HEK293 (cell line): Measurements from ENCODE around the gene CYP2U1.

ENCODE experiments used
- CTCF ChIA-PET: fragments of 350-600 bp; formaldehyde crosslinking; extraction: SDS; loops from one replicate; lab custom pipeline; 2021; ENCODE audit warnings: antibody characterized with exemption; lab: Yijun Ruan, JAX
- POLR2A ChIA-PET: fragments of 300-600 bp; formaldehyde crosslinking; extraction: SDS; loops from one replicate; lab custom pipeline; 2020; ENCODE audit warnings: antibody characterized with exemption, inconsistent platforms; lab: Yijun Ruan, JAX
- H3K27ac ChIP-seq: fragments of 200-500 bp; sonication (Bioruptor generic); 2 replicates; pipeline ENCODE4 v1.5.1; 2014; ENCODE audit warnings: low read depth, low read length, control low read depth, inconsistent platforms; ENCODE audit errors: extremely low read depth
- H3K36me3 ChIP-seq, 2 experiments: fragments of 200-500 bp in 1 of 2; sonication (Bioruptor generic) in 1 of 2; 1 replicate in 1 of 2; 2 replicates in 1 of 2; pipeline ENCODE4 v1.5.1; 2014 to 2017; ENCODE audit warnings: inconsistent platforms in 2 of 2, low read length in 2 of 2; ENCODE audit not compliant: control insufficient read depth in 2 of 2, insufficient read depth in 1 of 2
- H3K4me1 ChIP-seq: fragments of 200-500 bp; sonication (Bioruptor generic); 2 replicates; pipeline ENCODE4 v1.5.1; 2014; ENCODE audit warnings: mild to moderate bottlenecking, low read length, inconsistent platforms; ENCODE audit not compliant: control insufficient read depth, insufficient read depth
- H3K4me3 ChIP-seq: 2 replicates; pipeline ENCODE4 v1.5.1; 2011; ENCODE audit warnings: low read depth, mild to moderate bottlenecking, control low read depth, low read length, moderate library complexity
- H3K9me3 ChIP-seq: fragments of 200-500 bp; sonication (Bioruptor generic); 2 replicates; pipeline ENCODE4 v1.5.1; 2014; ENCODE audit warnings: low read depth, low read length, inconsistent platforms; ENCODE audit not compliant: control insufficient read depth, insufficient read depth
- KLF1 ChIP-seq: fragments of 450-650 bp; formaldehyde crosslinking; IDR thresholded peaks from 2 replicates; pipeline ENCODE4 v1.5.1; 2016; ENCODE audit warnings: missing biosample characterization, missing genetic modification characterization
- KLF16 ChIP-seq: fragments of 450-650 bp; formaldehyde crosslinking; IDR thresholded peaks from 2 replicates; pipeline ENCODE4 v1.5.1; 2017; ENCODE audit warnings: missing biosample characterization, missing genetic modification characterization
- KLF7 ChIP-seq: fragments of 450-650 bp; formaldehyde crosslinking; IDR thresholded peaks from 2 replicates; pipeline ENCODE4 v1.5.1; 2016; ENCODE audit warnings: missing biosample characterization, missing genetic modification characterization, borderline replicate concordance
- SCRT1 ChIP-seq: fragments of 450-650 bp; formaldehyde crosslinking; IDR thresholded peaks from 2 replicates; pipeline ENCODE4 v1.5.1; 2016; ENCODE audit warnings: missing biosample characterization, missing genetic modification characterization, borderline replicate concordance
- SP3 ChIP-seq: fragments of 450-650 bp; formaldehyde crosslinking; IDR thresholded peaks from 2 replicates; pipeline ENCODE4 v1.5.1; 2016; ENCODE audit warnings: missing biosample characterization, missing genetic modification characterization
- TRIM28 ChIP-seq: IDR thresholded peaks from 2 replicates; pipeline ENCODE4 v1.6.1; 2011; ENCODE audit warnings: low read length, control low read depth, borderline replicate concordance
- ZBTB10 ChIP-seq: fragments of 450-650 bp; formaldehyde crosslinking; IDR thresholded peaks from 2 replicates; pipeline ENCODE4 v1.5.1; 2016; ENCODE audit warnings: missing biosample characterization, missing genetic modification characterization
- ZBTB17 ChIP-seq: fragments of 450-650 bp; formaldehyde crosslinking; IDR thresholded peaks from 2 replicates; pipeline ENCODE4 v1.5.1; 2016; ENCODE audit warnings: missing biosample characterization, missing genetic modification characterization
- ZFP3 ChIP-seq: fragments of 450-650 bp; formaldehyde crosslinking; IDR thresholded peaks from 2 replicates; pipeline ENCODE4 v1.5.1; 2016; ENCODE audit warnings: low read depth, missing biosample characterization, missing genetic modification characterization
- ZNF121 ChIP-seq: fragments of 450-650 bp; formaldehyde crosslinking; IDR thresholded peaks from 2 replicates; pipeline ENCODE4 v1.5.1; 2016; ENCODE audit warnings: missing biosample characterization, missing genetic modification characterization
- ZNF16 ChIP-seq: fragments of 450-650 bp; formaldehyde crosslinking; IDR thresholded peaks from 2 replicates; pipeline ENCODE4 v1.5.1; 2016; ENCODE audit warnings: low read depth, missing biosample characterization, missing genetic modification characterization
- ZNF221 ChIP-seq: fragments of 450-650 bp; formaldehyde crosslinking; IDR thresholded peaks from 2 replicates; pipeline ENCODE4 v1.5.1; 2017; ENCODE audit warnings: missing biosample characterization, missing genetic modification characterization, borderline replicate concordance
- ZNF239 ChIP-seq: fragments of 450-650 bp; formaldehyde crosslinking; IDR thresholded peaks from 2 replicates; pipeline ENCODE4 v1.5.1; 2016; ENCODE audit warnings: missing biosample characterization, missing genetic modification characterization
- ZNF596 ChIP-seq: fragments of 450-650 bp; IDR thresholded peaks from 2 replicates; pipeline ENCODE4 v1.5.0; 2018; ENCODE audit warnings: missing biosample characterization, mild to moderate bottlenecking, missing genetic modification characterization, moderate library complexity
- ZNF701 ChIP-seq: fragments of 450-650 bp; formaldehyde crosslinking; IDR thresholded peaks from 2 replicates; pipeline ENCODE4 v1.5.1; 2016; ENCODE audit warnings: missing biosample characterization, missing genetic modification characterization
- ZNF76 ChIP-seq: fragments of 450-650 bp; formaldehyde crosslinking; IDR thresholded peaks from 2 replicates; pipeline ENCODE4; 2016; ENCODE audit warnings: low read depth, missing biosample characterization, missing genetic modification characterization, borderline replicate concordance
- ZNF792 ChIP-seq: fragments of 450-650 bp; formaldehyde crosslinking; IDR thresholded peaks from 2 replicates; pipeline ENCODE4 v1.5.1; 2016; ENCODE audit warnings: missing biosample characterization, missing genetic modification characterization
- ZNF843 ChIP-seq: fragments of 450-650 bp; formaldehyde crosslinking; IDR thresholded peaks from 2 replicates; pipeline ENCODE4 v1.5.1; 2016; ENCODE audit warnings: missing biosample characterization, missing genetic modification characterization
- TF ChIP-seq, protein P1 (sequence below): fragments of 450-650 bp; formaldehyde crosslinking; IDR thresholded peaks from 2 replicates; pipeline ENCODE4 v1.5.1; 2016; ENCODE audit warnings: missing biosample characterization, missing genetic modification characterization
- TF ChIP-seq, protein P2 (sequence below): fragments of 450-650 bp; formaldehyde crosslinking; IDR thresholded peaks from 2 replicates; pipeline ENCODE4 v1.5.1; 2016; ENCODE audit warnings: missing biosample characterization, missing genetic modification characterization

Gene CYP2U1

DNA sequence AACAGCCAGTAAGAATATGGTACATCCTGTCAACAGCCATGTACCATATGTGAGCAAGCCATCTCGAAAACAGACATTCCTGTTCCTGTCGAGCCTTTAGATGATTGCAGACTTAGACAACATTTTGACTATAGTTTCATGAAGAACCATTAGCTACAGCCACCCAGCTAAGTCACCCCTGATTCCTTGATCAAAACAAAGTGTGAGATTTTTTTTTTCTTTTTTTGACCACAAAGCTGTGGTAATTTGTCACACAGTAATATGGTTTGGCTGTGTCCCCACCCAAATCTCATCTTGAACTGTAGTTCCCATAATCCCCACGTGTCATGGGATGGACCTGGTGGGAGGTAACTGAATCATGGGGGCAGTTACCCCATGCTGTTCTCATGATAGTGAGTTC, 43.2 kb downstream of the CYP2U1 start (continued):
- TF ChIP-seq ZBTB17 (tag by site-specific recombination), result no peak
- TF ChIP-seq ZNF221 (tag by site-specific recombination), result no peak
- TF ChIP-seq ZNF701 (tag by site-specific recombination), result no peak
- no peak for TF ChIP-seq ZNF843

DNA sequence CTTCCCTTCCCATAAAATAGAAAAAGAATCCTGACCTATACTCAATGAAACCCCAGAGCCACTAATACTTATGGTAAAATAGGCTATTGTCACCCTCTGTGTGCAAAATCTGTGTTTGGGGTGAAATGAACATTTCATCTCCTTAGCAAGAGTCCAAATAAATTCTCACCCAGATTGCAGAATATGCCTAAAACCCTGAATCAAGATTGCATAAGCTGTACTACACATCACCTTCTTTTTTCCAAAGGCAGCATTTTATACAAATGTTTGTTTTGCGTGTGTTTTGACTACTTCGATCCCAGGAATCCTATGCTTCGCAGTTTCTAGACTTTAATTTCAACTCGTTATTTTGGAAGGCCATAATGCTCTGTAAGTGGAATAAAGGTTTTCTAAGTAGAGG, 46.1 kb downstream of the CYP2U1 start:
- TF ChIP-seq ZNF121 (tag by site-specific recombination) (no peak), KLF16 (tag by site-specific recombination) (no peak), SCRT1 (tag by site-specific recombination) (no peak), KLF1 (no peak), KLF7 (tag by site-specific recombination) (no peak), TRIM28 (no peak), ZNF76 (tag by site-specific recombination) (no peak)
- TF ChIP-seq, protein P1, sequence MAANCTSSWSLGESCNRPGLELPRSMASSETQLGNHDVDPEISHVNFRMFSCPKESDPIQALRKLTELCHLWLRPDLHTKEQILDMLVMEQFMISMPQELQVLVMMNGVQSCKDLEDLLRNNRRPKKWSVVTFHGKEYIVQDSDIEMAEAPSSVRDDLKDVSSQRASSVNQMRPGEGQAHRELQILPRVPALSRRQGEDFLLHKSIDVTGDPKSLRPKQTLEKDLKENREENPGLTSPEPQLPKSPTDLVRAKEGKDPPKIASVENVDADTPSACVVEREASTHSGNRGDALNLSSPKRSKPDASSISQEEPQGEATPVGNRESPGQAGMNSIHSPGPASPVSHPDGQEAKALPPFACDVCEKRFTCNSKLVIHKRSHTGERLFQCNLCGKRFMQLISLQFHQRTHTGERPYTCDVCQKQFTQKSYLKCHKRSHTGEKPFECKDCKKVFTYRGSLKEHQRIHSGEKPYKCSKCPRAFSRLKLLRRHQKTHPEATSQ (tag by site-specific recombination), result no peak
- TF ChIP-seq, protein P2, sequence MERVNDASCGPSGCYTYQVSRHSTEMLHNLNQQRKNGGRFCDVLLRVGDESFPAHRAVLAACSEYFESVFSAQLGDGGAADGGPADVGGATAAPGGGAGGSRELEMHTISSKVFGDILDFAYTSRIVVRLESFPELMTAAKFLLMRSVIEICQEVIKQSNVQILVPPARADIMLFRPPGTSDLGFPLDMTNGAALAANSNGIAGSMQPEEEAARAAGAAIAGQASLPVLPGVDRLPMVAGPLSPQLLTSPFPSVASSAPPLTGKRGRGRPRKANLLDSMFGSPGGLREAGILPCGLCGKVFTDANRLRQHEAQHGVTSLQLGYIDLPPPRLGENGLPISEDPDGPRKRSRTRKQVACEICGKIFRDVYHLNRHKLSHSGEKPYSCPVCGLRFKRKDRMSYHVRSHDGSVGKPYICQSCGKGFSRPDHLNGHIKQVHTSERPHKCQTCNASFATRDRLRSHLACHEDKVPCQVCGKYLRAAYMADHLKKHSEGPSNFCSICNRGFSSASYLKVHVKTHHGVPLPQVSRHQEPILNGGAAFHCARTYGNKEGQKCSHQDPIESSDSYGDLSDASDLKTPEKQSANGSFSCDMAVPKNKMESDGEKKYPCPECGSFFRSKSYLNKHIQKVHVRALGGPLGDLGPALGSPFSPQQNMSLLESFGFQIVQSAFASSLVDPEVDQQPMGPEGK, result no peak
- TF ChIP-seq, all 188 proteins: peak for 0
- H3K4me3 ChIP-seq, result no peak overlapping the region
- CTCF ChIA-PET, result no interaction called here
- H3K9me3 ChIP-seq, result no peaks in the 10 kb centered on the region
- H3K4me1 ChIP-seq, result no peaks in the 10 kb centered on the region
- H3K36me3 ChIP-seq, result no peaks in the 10 kb centered on the region
- H3K27ac ChIP-seq, result no peak overlapping the region
- POLR2A ChIA-PET, result no interaction called here

- POLR2A ChIA-PET, result no interaction called here
These were observed 46.8 kb downstream of the CYP2U1 start for GRCh38 chr4:107977966-107978705.

More at GRCh38 chr4:107977966-107978705, 46.8 kb downstream of the CYP2U1 start:
- Histone ChIP-seq H3K36me3 (no peaks in the 10 kb centered on the region), H3K4me1 (no peaks in the 10 kb centered on the region), H3K4me3 (no peak overlapping the region)
- no peak for TF ChIP-seq ZNF792 (tag by site-specific recombination)
- no peak for TF ChIP-seq SP3 (tag by site-specific recombination)
- no peak for TF ChIP-seq KLF16 (tag by site-specific recombination)
- TF ChIP-seq ZFP3 (tag by site-specific recombination), result no peak
- TF ChIP-seq ZBTB10 (tag by site-specific recombination), result no peak
- TF ChIP-seq ZNF596, result no peak
- TF ChIP-seq ZNF239 (tag by site-specific recombination), result no peak
- TF ChIP-seq ZNF16, result no peak
- TF ChIP-seq, all 188 proteins: peak for 0
- H3K27ac ChIP-seq, result no peak overlapping the region
- no peaks in the 10 kb centered on the region for H3K9me3 ChIP-seq
- CTCF ChIA-PET, result no interaction called here
